Mammary epithelial cell (primary cell): ENCODE measurements around the gene TET1.

ENCODE experiments used
- CTCF ChIP-seq, 2 donors: IDR thresholded peaks in 1 of 2; conservative IDR thresholded peaks in 1 of 2; 2 replicates each; pipeline ENCODE4 v1.5.1; 2011 to 2012; ENCODE audit warnings: inconsistent platforms in 2 of 2, low read length in 2 of 2, mild to moderate bottlenecking in 2 of 2, control low read depth in 1 of 2, low read depth in 1 of 2; ENCODE audit not compliant: insufficient read depth in 1 of 2; ENCODE audit errors: extremely low read depth in 1 of 2
- EZH2 ChIP-seq: IDR thresholded peaks from 2 replicates; pipeline ENCODE4 v1.6.1; 2012; ENCODE audit warnings: low read length, inconsistent platforms, borderline replicate concordance

- no peak for TF ChIP-seq CTCF (conservative IDR thresholded peaks at IDR 0.05 in 1 of 2, IDR thresholded peaks at IDR 0.05 in 1 of 2; ENCODE audit: extremely low read depth in 1 of 2, insufficient read depth in 1 of 2, low read depth in 1 of 2, low read length in 2 of 2)
- no peak for TF ChIP-seq EZH2
Measured at GRCh38 chr10:68735119-68735518, 175.0 kb downstream of the TET1 start.
